WTC11 (cell line): ENCODE results near the gene ACSS2. TPM values are rescaled to one million over a fixed set of nuclear protein-coding genes. Genes with fewer than 3 reads are reported as not detected.

Experiments
- ATAC-seq: fragments of 200-7000 bp; cut with Tn5 transposase; 2 replicates; pipeline ENCODE4 v1.10.0; 2021; ENCODE audit warnings: mild to moderate bottlenecking, moderate library complexity
- CTCF ChIA-PET: fragments of 300-600 bp; sonication (Branson Sonifier 250); formaldehyde crosslinking; loops from one replicate; lab custom pipeline; 2021; ENCODE audit warnings: antibody characterized with exemption; lab: Charles Lee
- POLR2A ChIA-PET: fragments of 350-600 bp; sonication (Branson Sonifier 250); formaldehyde crosslinking; loops from one replicate; lab custom pipeline; 2021; ENCODE audit warnings: antibody characterized with exemption; lab: Charles Lee
- DNase-seq: peaks from one replicate; pipeline ENCODE4 v3.0.0; 2021; ENCODE audit warnings: low spot score
- H3K27ac Mint-ChIP-seq: 2 replicates; pipeline ENCODE4 v1.8.0; 2021; ENCODE audit warnings: mixed read lengths
- H3K27me3 Mint-ChIP-seq: 2 replicates; pipeline ENCODE4 v1.8.0; 2021; ENCODE audit warnings: low read depth, mild to moderate bottlenecking, moderate library complexity, mixed read lengths
- H3K36me3 Mint-ChIP-seq: 2 replicates; pipeline ENCODE4 v1.8.0; 2021; ENCODE audit warnings: mixed read lengths
- H3K4me1 Mint-ChIP-seq: 2 replicates; pipeline ENCODE4 v1.8.0; 2022; ENCODE audit warnings: mixed read lengths
- H3K4me3 Mint-ChIP-seq: 2 replicates; pipeline ENCODE4 v1.8.0; 2021; ENCODE audit warnings: mild to moderate bottlenecking, moderate library complexity, mixed read lengths
- H3K9me3 Mint-ChIP-seq: 2 replicates; pipeline ENCODE4 v1.8.0; 2021; ENCODE audit warnings: mixed read lengths
- ATF6 ChIP-seq: sonication (generic); formaldehyde crosslinking; IDR thresholded peaks from 2 replicates; pipeline ENCODE4 v1.8.1; 2023; ENCODE audit warnings: mild to moderate bottlenecking, missing genetic modification reagents
- CDX4 ChIP-seq: fragments of 250-450 bp; sonication (Bioruptor Pico); IDR thresholded peaks from 2 replicates; pipeline ENCODE4 v1.9.0; 2021; ENCODE audit warnings: moderate library complexity, mild to moderate bottlenecking, inconsistent platforms, borderline replicate concordance
- CREB1 ChIP-seq: sonication (generic); formaldehyde crosslinking; IDR thresholded peaks from 2 replicates; pipeline ENCODE4 v1.8.0; 2023; ENCODE audit warnings: mild to moderate bottlenecking, missing genetic modification reagents
- E2F5 ChIP-seq: sonication (generic); formaldehyde crosslinking; IDR thresholded peaks from 2 replicates; pipeline ENCODE4 v1.8.1; 2022; ENCODE audit warnings: mild to moderate bottlenecking, moderate library complexity, missing genetic modification reagents
- FOXK1 ChIP-seq: sonication (generic); formaldehyde crosslinking; IDR thresholded peaks from 2 replicates; pipeline ENCODE4 v1.8.0; 2022; ENCODE audit warnings: mild to moderate bottlenecking, moderate library complexity, missing genetic modification reagents
- FOXP1 ChIP-seq: sonication (generic); formaldehyde crosslinking; IDR thresholded peaks from 2 replicates; pipeline ENCODE4 v1.8.0; 2022; ENCODE audit warnings: missing genetic modification reagents, mild to moderate bottlenecking, moderate library complexity, borderline replicate concordance
- HMGA2 ChIP-seq: fragments of 250-450 bp; sonication (Bioruptor Pico); IDR thresholded peaks from 2 replicates; pipeline ENCODE4 v1.4.0; 2021; ENCODE audit warnings: mild to moderate bottlenecking, moderate library complexity
- IRF1 ChIP-seq: sonication (generic); formaldehyde crosslinking; IDR thresholded peaks from 2 replicates; pipeline ENCODE4 v1.8.0; 2023; ENCODE audit warnings: missing genetic modification reagents
- KAT7 ChIP-seq: sonication (generic); formaldehyde crosslinking; IDR thresholded peaks from 2 replicates; pipeline ENCODE4 v1.8.1; 2023; ENCODE audit warnings: missing genetic modification reagents, mild to moderate bottlenecking, borderline replicate concordance
- MLX ChIP-seq: sonication (generic); formaldehyde crosslinking; IDR thresholded peaks from 2 replicates; pipeline ENCODE4 v1.8.1; 2023; ENCODE audit warnings: mild to moderate bottlenecking, missing genetic modification reagents, moderate library complexity
- SMAD3 ChIP-seq: sonication (generic); formaldehyde crosslinking; IDR thresholded peaks from 2 replicates; pipeline ENCODE4 v1.8.0; 2022; ENCODE audit warnings: missing genetic modification reagents, mild to moderate bottlenecking, borderline replicate concordance
- SP1 ChIP-seq: sonication (generic); formaldehyde crosslinking; conservative IDR thresholded peaks from 2 replicates; pipeline ENCODE4 v1.8.1; 2022; ENCODE audit warnings: missing genetic modification reagents
- TCF7 ChIP-seq: sonication (generic); formaldehyde crosslinking; IDR thresholded peaks from 2 replicates; pipeline ENCODE4 v1.8.0; 2022; ENCODE audit warnings: mild to moderate bottlenecking, low read depth, missing genetic modification reagents, moderate library complexity
- TEAD1 ChIP-seq: sonication (generic); formaldehyde crosslinking; IDR thresholded peaks from 2 replicates; pipeline ENCODE4 v1.8.0; 2022; ENCODE audit warnings: mild to moderate bottlenecking, missing genetic modification reagents
- TP53 ChIP-seq: sonication (generic); formaldehyde crosslinking; IDR thresholded peaks from 2 replicates; pipeline ENCODE4 v1.8.1; 2023; ENCODE audit warnings: mild to moderate bottlenecking, missing genetic modification reagents
- ZNF121 ChIP-seq: sonication (generic); formaldehyde crosslinking; IDR thresholded peaks from 2 replicates; pipeline ENCODE4 v1.8.0; 2023; ENCODE audit warnings: missing genetic modification reagents
- ZNF138 ChIP-seq: sonication (generic); formaldehyde crosslinking; conservative IDR thresholded peaks from 2 replicates; pipeline ENCODE4 v1.8.1; 2022; ENCODE audit warnings: mild to moderate bottlenecking, moderate library complexity, missing genetic modification reagents
- ZNF281 ChIP-seq: sonication (generic); formaldehyde crosslinking; IDR thresholded peaks from 2 replicates; pipeline ENCODE4 v1.8.0; 2023; ENCODE audit warnings: mild to moderate bottlenecking, missing genetic modification reagents
- ZNF423 ChIP-seq: fragments of 250-450 bp; sonication (Bioruptor Pico); IDR thresholded peaks from 2 replicates; pipeline ENCODE4 v2.1.2; 2022; ENCODE audit warnings: mild to moderate bottlenecking, moderate library complexity
- ZNF425 ChIP-seq: fragments of 250-450 bp; sonication (Bioruptor Pico); conservative IDR thresholded peaks from 2 replicates; pipeline ENCODE4 v1.9.0; 2021; ENCODE audit warnings: mild to moderate bottlenecking
- total RNA-seq: library from RNA; stranded (reverse); gene quantifications from 3 replicates; pipeline ENCODE4 v1.2.3, GENCODE V29; 2021

ACSS2 gene
- total RNA-seq, 1 experiment from 2014 or later, result 28.9 TPM

GRCh38 chr20:34871966-34872621 lies 4.3 kb upstream of the ACSS2 start:
- ATAC-seq (no peak), DNase-seq (no peak)
- H3K4me1 Mint-ChIP-seq, result peaks cover 42% of the 10 kb centered on the region
- CTCF ChIA-PET, result interaction anchor here (0.6 to 7.7 kb wide), 5 partner anchors 9 to 128 kb away, joined by 4 to 152 read pairs (median 24); partner anchors contain the start of genes GSS and MYH7B
- POLR2A ChIA-PET, result no interaction called here
- H3K4me3 Mint-ChIP-seq, result peak overlapping the region; percentile 86
- H3K36me3 Mint-ChIP-seq, result no peaks in the 10 kb centered on the region
- TF ChIP-seq IRF1 (CRISPR knock-in tag) (no peak), ATF6 (CRISPR knock-in tag) (no peak), CDX4 (CRISPR knock-in tag) (no peak), CREB1 (no peak), FOXK1 (CRISPR knock-in tag) (no peak), KAT7 (CRISPR knock-in tag) (no peak), TCF7 (CRISPR knock-in tag) (no peak), ZNF121 (CRISPR knock-in tag) (no peak), ZNF423 (CRISPR knock-in tag) (no peak), MLX (CRISPR knock-in tag) (no peak), TEAD1 (CRISPR knock-in tag) (no peak), ZNF425 (CRISPR knock-in tag) (no peak), HMGA2 (CRISPR knock-in tag) (no peak), SP1 (CRISPR knock-in tag) (no peak)
- no peaks in the 10 kb centered on the region for H3K9me3 Mint-ChIP-seq
- H3K27ac Mint-ChIP-seq, result no peak overlapping the region
- H3K27me3 Mint-ChIP-seq, result peaks cover 27% of the 10 kb centered on the region

GRCh38 chr20:34872622-34873224 lies 3.7 kb upstream of the ACSS2 start, which contains the start of gene GGT7:
TSS of gene GGT7 (minus strand) at chr20:34872856. CDS start at chr20:34872815, 41 bp downstream.
- H3K36me3 Mint-ChIP-seq, result no peaks in the 10 kb centered on the region
- peak within 1 kb of the TSS; percentile 1; the same call in 1 of the 2 replicates for H3K27ac Mint-ChIP-seq
- H3K27me3 Mint-ChIP-seq, result peaks cover 32% of the 10 kb centered on the region
- peak within 1 kb of the TSS; percentile 86 for H3K4me3 Mint-ChIP-seq
- H3K4me1 Mint-ChIP-seq, result peaks cover 45% of the 10 kb centered on the region
- peak; percentile 91 for DNase-seq
- CTCF ChIA-PET, result interaction anchor here (0.6 to 7.7 kb wide), 8 partner anchors 10 to 211 kb away, joined by 3 to 152 read pairs (median 5); partner anchors contain the start of genes GSS and MYH7B
- POLR2A ChIA-PET, result no interaction called here
- no peaks in the 10 kb centered on the region for H3K9me3 Mint-ChIP-seq
- peak; percentile 38 for ATAC-seq
- TF ChIP-seq ZNF425 (CRISPR knock-in tag), result no peak
- TF ChIP-seq SMAD3 (CRISPR knock-in tag), result peak; percentile 75; the same call in 1 of the 2 replicates
- no peak for TF ChIP-seq ZNF281
- no peak for TF ChIP-seq TP53 (CRISPR knock-in tag)
- no peak for TF ChIP-seq ZNF138
- TF ChIP-seq E2F5, result peak; percentile 62; the same call in 1 of the 2 replicates
- peak; percentile 66; the same call in 1 of the 2 replicates for TF ChIP-seq FOXP1 (CRISPR knock-in tag)
- TF ChIP-seq HMGA2 (CRISPR knock-in tag), result no peak
